Adrenal gland (tissue), 12 donors: ENCODE results near the gene SORBS1. TPM values are rescaled to one million over a fixed set of nuclear protein-coding genes. Genes with fewer than 3 reads are reported as not detected.
A peak's percentile ranks its signal among the peaks of the same experiment; 100 is the strongest.

Source experiments
- DNase-seq, 7 donors: peaks; one replicate each; pipeline ENCODE4 v3.0.0-alpha.2; 2019 to 2020
- H3K27ac ChIP-seq, 5 donors: fragments of 200-600 bp; sonication (generic) in 4 of 5; 1 replicate in 3 of 5; 2 replicates in 2 of 5; pipeline versions ENCODE4 v1.5.1 to v1.8.0; 2016 to 2020; ENCODE audit warnings: mild to moderate bottlenecking in 1 of 5
- H3K27me3 ChIP-seq: fragments of 200-600 bp; 2 replicates; pipeline ENCODE4 v1.8.0; 2021
- H3K36me3 ChIP-seq, 2 donors: fragments of 200-600 bp; replicated peaks in 1 of 2; 1 replicate in 1 of 2; 2 replicates in 1 of 2; pipeline versions ENCODE4 v1.5.1 to v1.8.0; 2018 to 2022
- H3K4me1 ChIP-seq, 2 donors: fragments of 200-600 bp; replicated peaks in 1 of 2; 1 replicate in 1 of 2; 2 replicates in 1 of 2; pipeline versions ENCODE4 v1.5.1 to v1.8.0; 2018 to 2021
- H3K4me3 ChIP-seq, 4 donors: fragments of 200-600 bp; sonication (generic) in 3 of 4; one replicate each; pipeline ENCODE4 v1.5.1; 2016 to 2018
- H3K9me3 ChIP-seq, 3 donors: fragments of 200-600 bp; sonication (generic) in 1 of 3; replicated peaks in 1 of 3; 1 replicate in 2 of 3; 2 replicates in 1 of 3; pipeline versions ENCODE4 v1.5.1 to v1.8.0; 2016 to 2021
- POLR2A ChIP-seq, 2 donors: fragments of 450-650 bp; IDR thresholded peaks; one replicate each; pipeline ENCODE4 v1.6.1; 2017; ENCODE audit warnings: antibody characterized with exemption in 2 of 2, mild to moderate bottlenecking in 2 of 2, moderate library complexity in 1 of 2
- WGBS, 4 donors: extraction: QIAGEN DNeasy Blood & Tissue Kit in 2 of 4; methylation state at CpG; one replicate each; pipeline versions ENCODE4 v1.1.5 to v1.1.7; 2013 to 2017; 5-methylcytosine and 5-hydroxymethylcytosine counted together
- intact Hi-C, 2 donors: fragments of 100-400 bp; cut with DNase I; formaldehyde crosslinking; loops; one replicate each; pipeline versions ENCODE4 v1.14.1 to v1.15.0; 2022 to 2023
- polyA plus RNA-seq, 3 donors: library from polyadenylated mRNA; stranded (reverse); fragments of 200-250 nt in 2 of 3; fragments of 350-450 nt in 1 of 3; fragmentation: Illumina TruSeq in 1 of 3; extraction: RNeasy Lipid Tissue Mini Kit (QIAGEN cat#74804) in 1 of 3; gene quantifications; one replicate each; pipeline ENCODE4 v1.2.3, GENCODE V29; 2013 to 2014
- total RNA-seq, 9 donors: library from RNA; depleted of rRNA in 4 of 9; stranded (reverse); fragments of >200 nt in 4 of 9; fragments of 120-200 nt in 1 of 9; fragmentation: NEBNext Ultra II Directional in 1 of 9; extraction: Animal tissue kit (Norgen Biotek cat#: 25700) in 1 of 9; gene quantifications; one replicate each; pipeline versions ENCODE4 v1.1.0 to v1.2.4, GENCODE V29; 2013 to 2023
- TF ChIP-seq, protein P1 (sequence below), 6 experiments: fragments of 450-650 bp in 4 of 6; fragments of 200-600 bp in 2 of 6; sonication (generic) in 1 of 6; IDR thresholded peaks; 1 replicate in 5 of 6; 2 replicates in 1 of 6; pipeline versions ENCODE4 v1.5.1 to v1.8.0; 2016 to 2021; ENCODE audit warnings: antibody characterized with exemption in 6 of 6, mild to moderate bottlenecking in 2 of 6, moderate library complexity in 1 of 6
- donor health status: healthy with polysubstance abuse.
- donor health status: Bipolar disorder and iron deficiency.
- donor health status: DM: yes; HTN: yes; CAD: no.
- donor health status: DM: no; HTN: no; CAD: no.
- donor health status: DM: no; HTN: no; CAD: no.
- donor health status: DM: yes; HTN: yes; CAD: no.

Gene SORBS1
- total and polyA plus RNA-seq, 12 donors, result 9.5 to 43.4 (median 19.0) TPM

DNA sequence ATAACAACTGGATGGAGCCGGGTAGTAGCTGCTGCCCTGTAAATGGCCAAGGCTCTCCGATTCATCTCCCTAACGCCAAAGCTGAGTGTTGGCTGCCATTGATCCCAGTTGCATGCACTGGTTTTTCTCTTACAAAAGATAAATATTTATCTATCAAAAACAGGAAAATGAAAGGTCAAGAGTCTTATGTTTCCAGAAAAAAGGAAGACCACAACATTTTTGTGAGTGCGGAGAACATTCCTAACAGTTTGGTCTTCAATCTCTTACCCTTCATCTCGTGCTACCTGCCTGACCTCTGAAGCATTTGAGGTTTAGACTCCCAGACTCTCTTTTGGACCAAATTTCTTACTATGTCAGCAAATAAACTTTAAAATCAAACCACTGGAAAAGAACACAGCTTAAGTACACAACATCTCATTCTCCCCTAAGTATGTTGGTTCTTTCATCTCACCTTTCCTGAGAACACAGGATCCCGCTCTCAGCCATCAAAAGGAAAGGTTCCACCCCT lies 61.6 kb downstream of the SORBS1 start:
- H3K4me1 ChIP-seq, result no peaks in the 10 kb centered on the region
- H3K27ac ChIP-seq, result peak overlapping the region in 1 of 5 donors; percentile 56
- TF ChIP-seq POLR2A (IDR thresholded peaks at IDR 0.05), result no peak
- TF ChIP-seq, protein P1, sequence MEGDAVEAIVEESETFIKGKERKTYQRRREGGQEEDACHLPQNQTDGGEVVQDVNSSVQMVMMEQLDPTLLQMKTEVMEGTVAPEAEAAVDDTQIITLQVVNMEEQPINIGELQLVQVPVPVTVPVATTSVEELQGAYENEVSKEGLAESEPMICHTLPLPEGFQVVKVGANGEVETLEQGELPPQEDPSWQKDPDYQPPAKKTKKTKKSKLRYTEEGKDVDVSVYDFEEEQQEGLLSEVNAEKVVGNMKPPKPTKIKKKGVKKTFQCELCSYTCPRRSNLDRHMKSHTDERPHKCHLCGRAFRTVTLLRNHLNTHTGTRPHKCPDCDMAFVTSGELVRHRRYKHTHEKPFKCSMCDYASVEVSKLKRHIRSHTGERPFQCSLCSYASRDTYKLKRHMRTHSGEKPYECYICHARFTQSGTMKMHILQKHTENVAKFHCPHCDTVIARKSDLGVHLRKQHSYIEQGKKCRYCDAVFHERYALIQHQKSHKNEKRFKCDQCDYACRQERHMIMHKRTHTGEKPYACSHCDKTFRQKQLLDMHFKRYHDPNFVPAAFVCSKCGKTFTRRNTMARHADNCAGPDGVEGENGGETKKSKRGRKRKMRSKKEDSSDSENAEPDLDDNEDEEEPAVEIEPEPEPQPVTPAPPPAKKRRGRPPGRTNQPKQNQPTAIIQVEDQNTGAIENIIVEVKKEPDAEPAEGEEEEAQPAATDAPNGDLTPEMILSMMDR (IDR thresholded peaks at IDR 0.05), result no peak

DNA sequence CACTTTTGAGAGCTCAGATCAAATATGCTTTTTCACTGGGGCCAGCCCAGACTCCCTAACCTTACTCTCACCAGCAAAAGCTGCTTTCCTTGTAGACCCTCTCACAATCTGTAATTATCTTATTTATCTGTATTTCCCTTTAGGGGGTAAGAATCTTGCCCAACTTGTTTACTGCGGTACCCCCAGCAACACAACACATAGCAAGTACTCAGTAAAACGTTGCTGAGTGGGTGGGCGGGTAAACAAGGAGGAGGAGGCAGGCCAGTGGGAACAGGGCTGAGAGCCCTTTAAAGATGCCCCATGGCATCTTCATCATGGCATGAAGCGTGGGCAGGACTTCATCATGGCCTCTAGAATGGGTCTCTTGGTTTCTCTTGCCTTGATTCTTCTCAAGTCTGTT lies 64.2 kb downstream of the SORBS1 start:
- no peak for TF ChIP-seq POLR2A (IDR thresholded peaks at IDR 0.05)
- TF ChIP-seq, protein P1 (IDR thresholded peaks at IDR 0.05), result no peak
- H3K27me3 ChIP-seq, result no peaks in the 10 kb centered on the region
- WGBS, 4 donors, result 41 to 55% (median 52%) methylated on average over 4 of the region's 4 CpGs
- H3K9me3 ChIP-seq, result no peaks in the 10 kb centered on the region
- no peak for DNase-seq
- H3K36me3 ChIP-seq, result no peaks in the 10 kb centered on the region
- H3K27ac ChIP-seq, result no peak overlapping the region
- intact Hi-C loops, result no loop called here
- H3K4me1 ChIP-seq, result peaks cover 0 to 8% of the 10 kb centered on the region in 2 donors
- no peak overlapping the region for H3K4me3 ChIP-seq

More for the DNA sequence above, 61.6 kb downstream of the SORBS1 start:
- 66 to 83% (median 72%) methylated on average over 6 of the region's 6 CpGs for WGBS, 4 donors
- Histone ChIP-seq H3K36me3 (no peaks in the 10 kb centered on the region), H3K4me3 (no peak overlapping the region), H3K9me3 (no peaks in the 10 kb centered on the region), H3K27me3 (no peaks in the 10 kb centered on the region)
- intact Hi-C loops, result no loop called here
- DNase-seq, result no peak

DNA sequence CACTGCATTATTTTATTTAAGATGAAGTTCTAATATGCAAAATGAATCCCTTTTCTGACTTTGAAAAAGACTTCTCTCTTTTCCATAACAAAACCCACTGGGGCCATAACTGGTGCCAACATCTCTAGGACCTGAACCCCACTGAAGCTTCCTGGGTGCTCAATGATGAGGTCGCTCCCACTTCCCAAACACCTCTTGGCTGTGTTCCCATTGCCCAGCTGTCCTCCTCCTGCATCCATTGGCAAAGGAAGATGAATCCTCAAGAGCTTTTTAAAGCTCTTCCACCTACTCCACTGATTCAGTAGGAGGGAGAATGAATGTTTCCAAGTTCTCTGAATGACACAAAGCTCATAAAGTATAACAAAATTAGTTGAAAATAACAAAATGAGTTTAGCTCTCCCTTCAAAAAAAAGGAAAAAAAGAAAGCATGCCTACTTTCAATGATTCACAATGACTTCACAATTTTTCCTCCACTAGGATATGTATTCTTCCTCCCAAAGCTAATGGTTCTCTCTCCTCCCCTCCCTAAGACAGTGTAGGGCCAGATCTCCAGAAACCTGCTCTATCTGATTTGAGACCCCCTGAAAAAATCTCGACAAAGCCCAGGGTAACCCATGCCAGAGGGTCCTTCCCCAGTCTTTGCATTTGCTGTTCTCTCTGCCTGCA lies 64.8 kb downstream of the SORBS1 start:
- intact Hi-C loops, result no loop called here
- WGBS, 4 donors, result 68 to 86% (median 73%) methylated on average over 2 of the region's 2 CpGs
- no peaks in the 10 kb centered on the region for H3K36me3 ChIP-seq
- H3K9me3 ChIP-seq, result no peaks in the 10 kb centered on the region
- no peaks in the 10 kb centered on the region for H3K27me3 ChIP-seq
- H3K4me3 ChIP-seq, result no peak overlapping the region
- TF ChIP-seq, protein P1 (IDR thresholded peaks at IDR 0.05), result no peak
- no peak for TF ChIP-seq POLR2A (IDR thresholded peaks at IDR 0.05)
- H3K4me1 ChIP-seq, result peaks cover 0 to 8% of the 10 kb centered on the region in 2 donors
- H3K27ac ChIP-seq, result no peak overlapping the region
- DNase-seq, result no peak

DNA sequence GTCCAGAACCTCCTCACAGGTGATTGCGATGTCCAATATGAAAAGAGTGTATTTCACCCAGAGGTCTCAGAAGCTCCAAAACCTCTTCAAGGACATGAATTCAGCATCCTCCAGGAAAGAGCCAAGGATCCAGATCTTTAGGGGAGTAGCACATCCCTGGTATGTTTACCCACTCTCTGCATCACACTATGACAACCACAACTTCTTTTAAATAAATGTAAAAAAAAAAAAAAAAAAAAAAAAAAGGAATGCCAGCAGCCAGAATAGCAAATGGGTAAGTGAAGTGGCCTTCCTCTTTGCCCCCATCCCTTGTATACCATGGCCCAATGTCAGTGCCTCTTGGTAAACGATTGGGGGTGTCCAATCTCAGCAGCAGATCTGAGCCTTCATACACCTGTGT lies 67.3 kb downstream of the SORBS1 start:
- WGBS, 4 donors, result 79 to 88% (median 87%) methylated on average over 2 of the region's 2 CpGs
- DNase-seq, result no peak
- no peak overlapping the region for H3K4me3 ChIP-seq
- TF ChIP-seq POLR2A (IDR thresholded peaks at IDR 0.05), result no peak
- H3K27ac ChIP-seq, result peak overlapping the region in 1 of 5 donors; percentile 54
- no peaks in the 10 kb centered on the region for H3K9me3 ChIP-seq
- intact Hi-C loops, result no loop called here
- H3K36me3 ChIP-seq, result no peaks in the 10 kb centered on the region
- H3K4me1 ChIP-seq, result peaks cover 0 to 8% of the 10 kb centered on the region in 2 donors
- no peaks in the 10 kb centered on the region for H3K27me3 ChIP-seq

DNA sequence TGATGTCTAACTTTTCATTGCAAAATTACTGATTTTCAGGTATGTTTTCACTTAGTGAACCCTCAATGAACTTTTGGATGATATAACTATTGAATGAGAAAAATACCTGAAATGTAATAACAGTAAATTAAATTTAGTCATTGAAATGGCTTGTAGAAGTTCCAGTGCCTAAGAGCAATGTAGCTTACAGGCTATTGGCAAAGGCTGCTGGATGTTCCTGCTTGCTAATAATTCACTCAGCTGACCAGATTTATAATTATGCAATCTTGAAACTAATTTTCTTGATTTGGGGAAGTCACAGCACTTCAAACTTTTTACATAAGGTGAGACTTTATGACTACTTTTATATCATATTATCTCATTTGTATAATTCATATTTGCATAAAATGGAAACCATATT lies 73.2 kb downstream of the SORBS1 start:
- H3K27me3 ChIP-seq, result no peaks in the 10 kb centered on the region
- no peak for DNase-seq
- no peak for TF ChIP-seq POLR2A (IDR thresholded peaks at IDR 0.05)
- TF ChIP-seq, protein P1 (IDR thresholded peaks at IDR 0.05), result no peak
- no peak overlapping the region for H3K27ac ChIP-seq
- no peaks in the 10 kb centered on the region for H3K9me3 ChIP-seq
- H3K36me3 ChIP-seq, result no peaks in the 10 kb centered on the region
- no peak overlapping the region for H3K4me3 ChIP-seq
- H3K4me1 ChIP-seq, result peaks cover 0 to 9% of the 10 kb centered on the region in 2 donors
- intact Hi-C loops, result no loop called here
